Loucy (cell line): ENCODE results near the gene CEP131.

ENCODE experiments used
- EZH2phosphoT487 ChIP-seq: fragments of 200-600 bp; IDR thresholded peaks from 2 replicates; pipeline ENCODE4 v1.6.1; 2018; ENCODE audit warnings: antibody characterized with exemption, mild to moderate bottlenecking, moderate library complexity, borderline replicate concordance
- TF ChIP-seq, protein P1 (sequence below): fragments of 200-600 bp; sonication (generic); conservative IDR thresholded peaks from 2 replicates; pipeline ENCODE4 v1.5.1; 2014; ENCODE audit warnings: mild to moderate bottlenecking, antibody characterized with exemption, low read length

- TF ChIP-seq, protein P1, sequence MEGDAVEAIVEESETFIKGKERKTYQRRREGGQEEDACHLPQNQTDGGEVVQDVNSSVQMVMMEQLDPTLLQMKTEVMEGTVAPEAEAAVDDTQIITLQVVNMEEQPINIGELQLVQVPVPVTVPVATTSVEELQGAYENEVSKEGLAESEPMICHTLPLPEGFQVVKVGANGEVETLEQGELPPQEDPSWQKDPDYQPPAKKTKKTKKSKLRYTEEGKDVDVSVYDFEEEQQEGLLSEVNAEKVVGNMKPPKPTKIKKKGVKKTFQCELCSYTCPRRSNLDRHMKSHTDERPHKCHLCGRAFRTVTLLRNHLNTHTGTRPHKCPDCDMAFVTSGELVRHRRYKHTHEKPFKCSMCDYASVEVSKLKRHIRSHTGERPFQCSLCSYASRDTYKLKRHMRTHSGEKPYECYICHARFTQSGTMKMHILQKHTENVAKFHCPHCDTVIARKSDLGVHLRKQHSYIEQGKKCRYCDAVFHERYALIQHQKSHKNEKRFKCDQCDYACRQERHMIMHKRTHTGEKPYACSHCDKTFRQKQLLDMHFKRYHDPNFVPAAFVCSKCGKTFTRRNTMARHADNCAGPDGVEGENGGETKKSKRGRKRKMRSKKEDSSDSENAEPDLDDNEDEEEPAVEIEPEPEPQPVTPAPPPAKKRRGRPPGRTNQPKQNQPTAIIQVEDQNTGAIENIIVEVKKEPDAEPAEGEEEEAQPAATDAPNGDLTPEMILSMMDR: no peak
- TF ChIP-seq EZH2phosphoT487: no peak
These were observed 47.5 kb upstream of the CEP131 start for GRCh38 chr17:81270279-81270678.
